ENCODE measurements around the gene HMGXB4. TPM values are rescaled to one million over a fixed set of nuclear protein-coding genes. Genes with fewer than 3 reads are reported as not detected.

Gene HMGXB4
- total and polyA plus RNA-seq, 2 of the 13 experiments (the other 11 are each of a cell fraction or from before 2014, with no cell fraction given), result 13.9 to 16.3 TPM

DNA sequence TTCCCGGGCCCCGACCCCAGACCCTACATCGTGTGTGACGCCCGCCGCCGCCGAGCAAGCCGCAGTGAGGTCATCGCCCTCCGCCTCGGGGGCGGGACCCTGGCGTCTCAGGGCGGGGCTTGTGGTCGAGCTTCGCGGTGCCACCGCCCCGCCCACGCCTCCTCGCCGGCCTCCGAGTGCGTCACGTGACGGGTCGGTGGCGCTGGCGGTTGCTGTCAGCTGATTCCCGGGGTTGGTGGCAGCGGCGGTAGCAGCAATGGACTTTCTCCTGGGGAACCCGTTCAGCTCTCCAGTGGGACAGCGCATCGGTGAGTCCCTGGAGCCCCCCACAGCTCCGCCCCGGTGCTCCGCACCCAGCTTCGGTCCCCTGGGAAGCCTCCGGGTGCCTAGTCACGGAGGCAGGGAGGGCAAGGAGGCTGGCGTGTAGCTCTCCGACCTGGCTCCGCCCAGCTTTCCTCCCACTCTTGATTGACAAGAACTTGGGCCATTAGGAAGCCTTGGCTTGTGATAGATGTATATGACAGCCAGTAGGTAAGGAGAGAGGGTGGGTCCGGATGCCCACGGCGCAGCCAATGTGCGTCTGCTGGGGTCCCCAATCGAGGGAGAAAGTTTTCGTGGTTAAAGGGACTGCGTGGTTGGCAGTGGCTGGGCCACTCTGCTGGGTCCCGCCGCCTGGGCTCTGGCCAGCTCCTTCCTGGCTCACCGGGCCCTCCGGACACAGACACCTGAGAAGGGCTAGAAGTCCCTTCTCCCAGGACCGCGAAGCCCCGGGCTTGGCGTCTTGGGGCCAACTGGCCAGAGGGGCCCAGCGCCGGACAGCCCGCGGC is 42.6 kb downstream of the HMGXB4 start, which contains the start of gene TOM1 (continued):
- TF ChIP-seq, protein P1, sequence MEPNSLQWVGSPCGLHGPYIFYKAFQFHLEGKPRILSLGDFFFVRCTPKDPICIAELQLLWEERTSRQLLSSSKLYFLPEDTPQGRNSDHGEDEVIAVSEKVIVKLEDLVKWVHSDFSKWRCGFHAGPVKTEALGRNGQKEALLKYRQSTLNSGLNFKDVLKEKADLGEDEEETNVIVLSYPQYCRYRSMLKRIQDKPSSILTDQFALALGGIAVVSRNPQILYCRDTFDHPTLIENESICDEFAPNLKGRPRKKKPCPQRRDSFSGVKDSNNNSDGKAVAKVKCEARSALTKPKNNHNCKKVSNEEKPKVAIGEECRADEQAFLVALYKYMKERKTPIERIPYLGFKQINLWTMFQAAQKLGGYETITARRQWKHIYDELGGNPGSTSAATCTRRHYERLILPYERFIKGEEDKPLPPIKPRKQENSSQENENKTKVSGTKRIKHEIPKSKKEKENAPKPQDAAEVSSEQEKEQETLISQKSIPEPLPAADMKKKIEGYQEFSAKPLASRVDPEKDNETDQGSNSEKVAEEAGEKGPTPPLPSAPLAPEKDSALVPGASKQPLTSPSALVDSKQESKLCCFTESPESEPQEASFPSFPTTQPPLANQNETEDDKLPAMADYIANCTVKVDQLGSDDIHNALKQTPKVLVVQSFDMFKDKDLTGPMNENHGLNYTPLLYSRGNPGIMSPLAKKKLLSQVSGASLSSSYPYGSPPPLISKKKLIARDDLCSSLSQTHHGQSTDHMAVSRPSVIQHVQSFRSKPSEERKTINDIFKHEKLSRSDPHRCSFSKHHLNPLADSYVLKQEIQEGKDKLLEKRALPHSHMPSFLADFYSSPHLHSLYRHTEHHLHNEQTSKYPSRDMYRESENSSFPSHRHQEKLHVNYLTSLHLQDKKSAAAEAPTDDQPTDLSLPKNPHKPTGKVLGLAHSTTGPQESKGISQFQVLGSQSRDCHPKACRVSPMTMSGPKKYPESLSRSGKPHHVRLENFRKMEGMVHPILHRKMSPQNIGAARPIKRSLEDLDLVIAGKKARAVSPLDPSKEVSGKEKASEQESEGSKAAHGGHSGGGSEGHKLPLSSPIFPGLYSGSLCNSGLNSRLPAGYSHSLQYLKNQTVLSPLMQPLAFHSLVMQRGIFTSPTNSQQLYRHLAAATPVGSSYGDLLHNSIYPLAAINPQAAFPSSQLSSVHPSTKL (CRISPR knock-in tag; IDR thresholded peaks at IDR 0.05), result peak; percentile 29; the same call in 1 of the 2 replicates
- TF ChIP-seq, protein P2, sequence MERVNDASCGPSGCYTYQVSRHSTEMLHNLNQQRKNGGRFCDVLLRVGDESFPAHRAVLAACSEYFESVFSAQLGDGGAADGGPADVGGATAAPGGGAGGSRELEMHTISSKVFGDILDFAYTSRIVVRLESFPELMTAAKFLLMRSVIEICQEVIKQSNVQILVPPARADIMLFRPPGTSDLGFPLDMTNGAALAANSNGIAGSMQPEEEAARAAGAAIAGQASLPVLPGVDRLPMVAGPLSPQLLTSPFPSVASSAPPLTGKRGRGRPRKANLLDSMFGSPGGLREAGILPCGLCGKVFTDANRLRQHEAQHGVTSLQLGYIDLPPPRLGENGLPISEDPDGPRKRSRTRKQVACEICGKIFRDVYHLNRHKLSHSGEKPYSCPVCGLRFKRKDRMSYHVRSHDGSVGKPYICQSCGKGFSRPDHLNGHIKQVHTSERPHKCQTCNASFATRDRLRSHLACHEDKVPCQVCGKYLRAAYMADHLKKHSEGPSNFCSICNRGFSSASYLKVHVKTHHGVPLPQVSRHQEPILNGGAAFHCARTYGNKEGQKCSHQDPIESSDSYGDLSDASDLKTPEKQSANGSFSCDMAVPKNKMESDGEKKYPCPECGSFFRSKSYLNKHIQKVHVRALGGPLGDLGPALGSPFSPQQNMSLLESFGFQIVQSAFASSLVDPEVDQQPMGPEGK (CRISPR knock-in tag; IDR thresholded peaks at IDR 0.05), result peak; percentile 9; the same call in 1 of the 2 replicates
- TF ChIP-seq JARID2 (CRISPR knock-in tag; IDR thresholded peaks at IDR 0.05; ENCODE audit: insufficient replicate concordance) (no peak), BORCS8-MEF2B (CRISPR knock-in tag; IDR thresholded peaks at IDR 0.05) (peak; percentile 69; the same call in 1 of the 2 replicates), RBAK (CRISPR knock-in tag; IDR thresholded peaks at IDR 0.05) (no peak), GPN1 (CRISPR knock-in tag; IDR thresholded peaks at IDR 0.05; ENCODE audit: borderline replicate concordance) (no peak), ZNF253 (CRISPR knock-in tag; IDR thresholded peaks at IDR 0.05; ENCODE audit: borderline replicate concordance) (no peak), GATAD2A (CRISPR knock-in tag; IDR thresholded peaks at IDR 0.05) (no peak), KDM5A (IDR thresholded peaks at IDR 0.05; ENCODE audit: borderline replicate concordance, low read length) (peak; percentile 92)
- TF ChIP-seq, protein P3, sequence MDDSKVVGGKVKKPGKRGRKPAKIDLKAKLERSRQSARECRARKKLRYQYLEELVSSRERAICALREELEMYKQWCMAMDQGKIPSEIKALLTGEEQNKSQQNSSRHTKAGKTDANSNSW (CRISPR knock-in tag; IDR thresholded peaks at IDR 0.05; ENCODE audit: borderline replicate concordance), result no peak

Data from HepG2 (cell line).